SK-N-SH (cell line): ENCODE results near the gene SLC47A2. TPM values are rescaled to one million over a fixed set of nuclear protein-coding genes. Genes with fewer than 3 reads are reported as not detected.

ENCODE experiments used
- CTCF ChIA-PET: fragments of 300-600, 350-600 bp; formaldehyde crosslinking; extraction: SDS; loops from one replicate; lab custom pipeline; 2021; lab: Yijun Ruan, JAX
- POLR2A ChIA-PET: fragments of 350-600 bp; sonication (Branson Sonifier 250); formaldehyde crosslinking; extraction: SDS; loops from one replicate; lab custom pipeline; 2020; ENCODE audit warnings: antibody characterized with exemption, inconsistent platforms; lab: Yijun Ruan, JAX
- DNase-seq: peaks from one replicate; pipeline ENCODE4 v3.0.0; 2012
- H2AFZ ChIP-seq: fragments of 200-600 bp; sonication (generic); 2 replicates; pipeline ENCODE4 v1.8.1; 2016; ENCODE audit warnings: antibody characterized with exemption, mild to moderate bottlenecking, low read depth
- H3F3A ChIP-seq: fragments of 200-600 bp; sonication (generic); replicated peaks from 2 replicates; pipeline ENCODE3; 2016; ENCODE audit warnings: antibody characterized with exemption, mild to moderate bottlenecking; ENCODE audit not compliant: insufficient read depth
- H3K27ac ChIP-seq, 2 experiments: fragments of 200-500 bp in 1 of 2; fragments of 200-600 bp in 1 of 2; sonication (Bioruptor generic) in 1 of 2; sonication (generic), shearing (Covaris generic) in 1 of 2; 2 replicates each; pipeline versions ENCODE4 v1.5.1 to v1.6.1; 2014 to 2016; ENCODE audit warnings: low read depth in 2 of 2, inconsistent platforms in 1 of 2, low read length in 1 of 2, mild to moderate bottlenecking in 1 of 2, mixed read lengths in 1 of 2
- H3K27me3 ChIP-seq: fragments of 200-600 bp; sonication (generic), shearing (Covaris generic); 2 replicates; pipeline ENCODE4 v1.6.1; 2016; ENCODE audit warnings: mixed run types; ENCODE audit not compliant: insufficient read depth
- H3K36me3 ChIP-seq, 2 experiments: fragments of 200-500 bp in 1 of 2; fragments of 200-600 bp in 1 of 2; sonication (Bioruptor generic) in 1 of 2; sonication (generic) in 1 of 2; replicated peaks in 1 of 2; 2 replicates each; pipeline versions ENCODE3 to v1.5.1; 2014 to 2016; ENCODE audit warnings: low read length in 1 of 2, mild to moderate bottlenecking in 1 of 2; ENCODE audit not compliant: insufficient read depth in 2 of 2, control insufficient read depth in 1 of 2
- H3K4me1 ChIP-seq, 2 experiments: fragments of 200-500 bp in 1 of 2; fragments of 200-600 bp in 1 of 2; sonication (Bioruptor generic) in 1 of 2; sonication (generic), shearing (Covaris generic) in 1 of 2; 2 replicates each; pipeline versions ENCODE4 v1.5.1 to v1.6.1; 2014 to 2016; ENCODE audit warnings: low read depth in 1 of 2, low read length in 1 of 2, mixed run types in 1 of 2; ENCODE audit not compliant: insufficient read depth in 2 of 2, control insufficient read depth in 1 of 2
- H3K4me2 ChIP-seq: fragments of 200-600 bp; sonication (generic), shearing (Covaris generic); 2 replicates; pipeline ENCODE4 v1.6.1; 2017; ENCODE audit warnings: mixed run types
- H3K4me3 ChIP-seq, 2 experiments: fragments of 200-500 bp in 1 of 2; fragments of 200-600 bp in 1 of 2; sonication (Bioruptor generic) in 1 of 2; sonication (generic), shearing (Covaris generic) in 1 of 2; 2 replicates each; pipeline versions ENCODE4 v1.5.1 to v1.8.1; 2014 to 2016; ENCODE audit warnings: low read depth in 2 of 2, inconsistent platforms in 1 of 2, low read length in 1 of 2, mild to moderate bottlenecking in 1 of 2, mixed read lengths in 1 of 2, moderate library complexity in 1 of 2
- H3K79me2 ChIP-seq: fragments of 200-600 bp; sonication (generic); 2 replicates; pipeline ENCODE4 v1.8.1; 2017; ENCODE audit warnings: mild to moderate bottlenecking; ENCODE audit not compliant: insufficient read depth
- H3K9ac ChIP-seq: fragments of 200-600 bp; sonication (generic); 2 replicates; pipeline ENCODE4 v1.6.1; 2017; ENCODE audit warnings: mixed run types
- H3K9me2 ChIP-seq: fragments of 200-600 bp; sonication (generic); 2 replicates; pipeline ENCODE4 v1.6.1; 2017; ENCODE audit warnings: mixed run types
- H3K9me3 ChIP-seq: fragments of 200-600 bp; sonication (generic); 2 replicates; pipeline ENCODE4 v1.6.1; 2017; ENCODE audit warnings: mixed run types, mild to moderate bottlenecking, moderate library complexity
- H4K20me1 ChIP-seq: fragments of 200-600 bp; sonication (generic); 2 replicates; pipeline ENCODE4 v1.6.1; 2017; ENCODE audit warnings: mild to moderate bottlenecking, mixed run types; ENCODE audit not compliant: insufficient read depth
- ELF1 ChIP-seq: IDR thresholded peaks from 2 replicates; pipeline ENCODE4 v1.4.0; 2012
- FOXJ3 ChIP-seq: sonication (generic); formaldehyde crosslinking; IDR thresholded peaks from 2 replicates; pipeline ENCODE4 v1.5.1; 2020; ENCODE audit warnings: mild to moderate bottlenecking, missing genetic modification reagents
- MAX ChIP-seq: IDR thresholded peaks from 2 replicates; pipeline ENCODE4 v1.4.0; 2012; ENCODE audit warnings: low read depth
- POLR2AphosphoS5 ChIP-seq: IDR thresholded peaks from 2 replicates; pipeline ENCODE4 v1.6.1; 2012; ENCODE audit warnings: low read depth, low read length
- RXRA ChIP-seq: IDR thresholded peaks from 2 replicates; pipeline ENCODE4 v1.4.0; 2012; ENCODE audit warnings: low read depth, mild to moderate bottlenecking, borderline replicate concordance
- TAF1 ChIP-seq: IDR thresholded peaks from 2 replicates; pipeline ENCODE4 v1.6.1; 2012; ENCODE audit warnings: low read depth, mild to moderate bottlenecking, low read length, moderate library complexity, borderline replicate concordance
- TEAD4 ChIP-seq: IDR thresholded peaks from 2 replicates; pipeline ENCODE4 v1.4.0; 2012; ENCODE audit warnings: mild to moderate bottlenecking, borderline replicate concordance; ENCODE audit not compliant: insufficient read depth
- ZBTB33 ChIP-seq: IDR thresholded peaks from 2 replicates; pipeline ENCODE4 v1.4.0; 2012; ENCODE audit warnings: low read depth, borderline replicate concordance
- WGBS: methylation state at CpG from one replicate; pipeline ENCODE4 v1.1.6; 2017; ENCODE audit warnings: low lambda C conversion rate; 5-methylcytosine and 5-hydroxymethylcytosine counted together
- polyA plus RNA-seq, 3 experiments: library from polyadenylated mRNA; depleted of rRNA; stranded (reverse); fragments of >200 nt; gene quantifications; 2 replicates each; pipeline ENCODE4 v1.2.3, GENCODE V29; 2012
- TF ChIP-seq, protein P1 (sequence below): fragments of 150-350 bp; IDR thresholded peaks from 2 replicates; pipeline ENCODE4 v1.6.1; 2017; ENCODE audit warnings: antibody characterized with exemption, low read length, low read depth, borderline replicate concordance
- TF ChIP-seq, protein P2 (sequence below): IDR thresholded peaks from 2 replicates; pipeline ENCODE4; 2012

Gene SLC47A2
- polyA plus RNA-seq, 1 of the 3 experiments (the other 2 are of a cell fraction) = not detected

DNA sequence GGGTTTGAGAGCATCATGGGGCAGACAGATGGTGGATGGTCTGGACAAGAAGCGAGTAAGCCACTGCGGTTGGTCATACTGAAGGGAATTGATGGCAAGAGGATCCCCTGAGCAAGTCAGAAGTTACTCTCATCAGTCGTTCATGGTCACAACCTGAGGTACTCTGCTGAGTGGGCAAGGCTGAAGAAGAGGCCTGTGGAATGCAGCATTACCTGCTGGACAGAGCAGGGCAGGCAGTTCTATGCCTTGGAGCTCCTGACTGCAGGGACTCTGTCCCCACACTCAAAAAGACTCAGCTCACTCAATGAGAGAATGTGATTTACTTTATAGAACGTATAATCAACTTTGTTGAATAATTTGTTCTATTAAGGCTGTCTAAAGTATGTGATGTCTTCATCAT, 39.5 kb downstream of the SLC47A2 start (continued):
- no peak for TF ChIP-seq FOXJ3

DNA sequence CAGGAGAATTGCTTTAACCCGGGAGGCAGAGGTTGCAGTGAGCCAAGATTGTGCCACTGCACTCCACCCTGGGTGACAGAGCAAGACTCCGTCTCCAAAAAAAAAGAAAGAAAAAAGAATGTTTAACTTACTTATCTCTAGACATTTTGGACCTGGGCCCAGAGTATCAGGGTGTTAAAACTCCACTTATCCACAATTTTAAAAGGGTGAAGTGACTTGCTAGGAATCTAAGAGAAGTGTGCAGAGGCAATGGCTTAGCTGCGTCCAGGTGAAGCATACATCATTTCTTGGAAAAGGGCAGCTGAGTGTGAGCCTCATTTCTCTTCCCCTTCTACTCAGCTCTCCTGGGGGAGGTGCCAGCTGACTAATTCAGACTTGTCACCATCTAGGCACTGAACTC, 42.8 kb downstream of the SLC47A2 start:
- Histone ChIP-seq H3K27me3 (no peaks in the 10 kb centered on the region), H2AFZ (no peak overlapping the region), H3K27ac (no peak overlapping the region), H3K9ac (no peak overlapping the region), H3K9me2 (no peaks in the 10 kb centered on the region), H3K36me3 (peaks cover 0 to 20% of the 10 kb centered on the region in 2 experiments), H3K79me2 (no peaks in the 10 kb centered on the region), H3K9me3 (no peaks in the 10 kb centered on the region), H4K20me1 (no peaks in the 10 kb centered on the region), H3F3A (no peaks in the 10 kb centered on the region), H3K4me3 (no peak overlapping the region), H3K4me1 (no peaks in the 10 kb centered on the region; a peak in 1 of 4 replicates), H3K4me2 (no peak overlapping the region)
- TF ChIP-seq TAF1 (no peak), RXRA (no peak), POLR2AphosphoS5 (no peak), ZBTB33 (no peak), MAX (no peak), TEAD4 (no peak), ELF1 (no peak)
- TF ChIP-seq, protein P1, sequence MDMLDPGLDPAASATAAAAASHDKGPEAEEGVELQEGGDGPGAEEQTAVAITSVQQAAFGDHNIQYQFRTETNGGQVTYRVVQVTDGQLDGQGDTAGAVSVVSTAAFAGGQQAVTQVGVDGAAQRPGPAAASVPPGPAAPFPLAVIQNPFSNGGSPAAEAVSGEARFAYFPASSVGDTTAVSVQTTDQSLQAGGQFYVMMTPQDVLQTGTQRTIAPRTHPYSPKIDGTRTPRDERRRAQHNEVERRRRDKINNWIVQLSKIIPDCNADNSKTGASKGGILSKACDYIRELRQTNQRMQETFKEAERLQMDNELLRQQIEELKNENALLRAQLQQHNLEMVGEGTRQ = no peak
- TF ChIP-seq, protein P2, sequence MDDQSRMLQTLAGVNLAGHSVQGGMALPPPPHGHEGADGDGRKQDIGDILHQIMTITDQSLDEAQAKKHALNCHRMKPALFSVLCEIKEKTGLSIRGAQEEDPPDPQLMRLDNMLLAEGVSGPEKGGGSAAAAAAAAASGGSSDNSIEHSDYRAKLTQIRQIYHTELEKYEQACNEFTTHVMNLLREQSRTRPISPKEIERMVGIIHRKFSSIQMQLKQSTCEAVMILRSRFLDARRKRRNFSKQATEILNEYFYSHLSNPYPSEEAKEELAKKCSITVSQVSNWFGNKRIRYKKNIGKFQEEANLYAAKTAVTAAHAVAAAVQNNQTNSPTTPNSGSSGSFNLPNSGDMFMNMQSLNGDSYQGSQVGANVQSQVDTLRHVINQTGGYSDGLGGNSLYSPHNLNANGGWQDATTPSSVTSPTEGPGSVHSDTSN = no peak
- 89% methylated on average over 3 of the region's 3 CpGs for WGBS
- no peak for DNase-seq
- ChIA-PET CTCF (interaction anchor here (1.3 kb wide), 1 partner anchor 71 kb away, joined by 3 read pairs; no protein-coding TSS in a partner anchor), POLR2A (no interaction called here)
